IMR-90 (cell line): Measurements from ENCODE around the gene ZNF423.

ENCODE experiments used
- BHLHE40 ChIP-seq: fragments of 150-350 bp; IDR thresholded peaks from 2 replicates; pipeline ENCODE4 v1.6.1; 2016; ENCODE audit warnings: mild to moderate bottlenecking, low read depth, low read length
- CEBPB ChIP-seq: IDR thresholded peaks from 2 replicates; pipeline ENCODE4 v1.6.1; 2012; ENCODE audit warnings: low read depth, low read length, improper control_type of control experiment
- CHD1 ChIP-seq: IDR thresholded peaks from 2 replicates; pipeline ENCODE4 v1.6.1; 2012; ENCODE audit warnings: low read depth, low read length, improper control_type of control experiment
- CTCF ChIP-seq: conservative IDR thresholded peaks from 2 replicates; pipeline ENCODE4 v1.5.1; 2012; ENCODE audit warnings: mild to moderate bottlenecking, low read depth, low read length, improper control_type of control experiment
- NFE2L2 ChIP-seq: fragments of 150-350 bp; IDR thresholded peaks from 2 replicates; pipeline ENCODE4 v1.6.1; 2016; ENCODE audit warnings: low read depth, mild to moderate bottlenecking, low read length
- POLR2A ChIP-seq: IDR thresholded peaks from 2 replicates; pipeline ENCODE4 v1.6.1; 2012; ENCODE audit warnings: mild to moderate bottlenecking, low read depth, low read length
- RAD21 ChIP-seq: IDR thresholded peaks from 2 replicates; pipeline ENCODE4 v1.6.1; 2012; ENCODE audit warnings: low read length, improper control_type of control experiment
- RCOR1 ChIP-seq: IDR thresholded peaks from 2 replicates; pipeline ENCODE4 v1.6.1; 2012; ENCODE audit warnings: mild to moderate bottlenecking, low read length, improper control_type of control experiment; ENCODE audit not compliant: insufficient replicate concordance
- RFX5 ChIP-seq: IDR thresholded peaks from 2 replicates; pipeline ENCODE4 v1.8.0; 2012; ENCODE audit warnings: low read depth, mild to moderate bottlenecking, low read length, moderate library complexity
- SMC3 ChIP-seq: fragments of 150-350 bp; IDR thresholded peaks from 2 replicates; pipeline ENCODE4 v1.6.1; 2016; ENCODE audit warnings: low read depth, mild to moderate bottlenecking, antibody characterized with exemption, low read length, moderate library complexity

- TF ChIP-seq POLR2A (no peak), CTCF (no peak), CEBPB (no peak), RAD21 (no peak), BHLHE40 (no peak), CHD1 (no peak), RCOR1 (no peak), RFX5 (no peak), SMC3 (no peak), NFE2L2 (no peak)
These were observed 19.2 kb downstream of the ZNF423 start for GRCh38 chr16:49836668-49837067.
